ENCODE measurements around the gene HMOX2.

DNA sequence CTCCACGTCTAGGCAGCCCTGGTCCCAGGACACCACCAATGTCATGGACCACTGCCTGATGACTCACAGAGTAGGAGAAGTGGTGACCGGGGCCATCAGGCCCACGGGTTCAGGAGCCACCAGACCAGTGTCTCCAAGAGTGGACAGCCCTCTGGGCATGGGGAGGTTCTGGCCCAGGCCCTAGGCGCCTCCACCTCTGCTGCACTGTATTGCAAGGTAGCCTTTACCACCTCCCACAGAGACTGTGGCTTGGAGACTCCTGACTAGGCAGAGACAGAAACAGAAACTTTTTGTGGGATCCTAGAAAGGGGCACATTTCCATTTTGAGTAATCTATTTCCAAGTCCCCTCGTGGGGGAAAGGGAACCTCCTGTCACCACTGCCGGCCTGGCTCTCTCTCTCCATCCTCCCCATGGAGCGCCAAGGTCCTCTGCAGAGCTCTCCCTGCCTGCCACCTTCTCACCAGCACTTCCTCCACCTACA is 59.5 kb downstream of the HMOX2 start:
- TF ChIP-seq CTCF (IDR thresholded peaks at IDR 0.05) (no peak), POLR2A (IDR thresholded peaks at IDR 0.05) (no peak)

All from heart left ventricle (tissue), 13 donors.